Gastrocnemius medialis (tissue), 4 donors: ENCODE data around the gene SYP.

Source experiments
- CTCF ChIP-seq, 5 experiments: fragments of 450-650 bp in 3 of 5; fragments of 200-600 bp in 2 of 5; sonication (generic) in 2 of 5; IDR thresholded peaks in 4 of 5; conservative IDR thresholded peaks in 1 of 5; 1 replicate in 4 of 5; 2 replicates in 1 of 5; pipeline ENCODE4 v1.5.1; 2016 to 2019; ENCODE audit warnings: antibody characterized with exemption in 5 of 5, mild to moderate bottlenecking in 3 of 5, moderate library complexity in 3 of 5
- POLR2A ChIP-seq, 2 donors: fragments of 450-650 bp; IDR thresholded peaks; one replicate each; pipeline ENCODE4 v1.6.1; 2017; ENCODE audit warnings: antibody characterized with exemption in 2 of 2, mild to moderate bottlenecking in 2 of 2, moderate library complexity in 2 of 2

- TF ChIP-seq CTCF (IDR thresholded peaks at IDR 0.05 in 4 of 5, conservative IDR thresholded peaks at IDR 0.05 in 1 of 5), result no peak
- no peak for TF ChIP-seq POLR2A (IDR thresholded peaks at IDR 0.05)
These were observed 4.0 kb upstream of the SYP start for GRCh38 chrX:49204017-49204416.
